HepG2 (cell line): ENCODE measurements around the gene RSL1D1. TPM values are rescaled to one million over a fixed set of nuclear protein-coding genes. Genes with fewer than 3 reads are reported as not detected.

ENCODE experiments used
- ARHGAP35 ChIP-seq: sonication (generic); formaldehyde crosslinking; IDR thresholded peaks from 2 replicates; pipeline ENCODE4 v1.9.0; 2022; ENCODE audit warnings: mild to moderate bottlenecking, inconsistent platforms, moderate library complexity, missing genetic modification reagents, borderline replicate concordance
- CHD2 ChIP-seq: IDR thresholded peaks from 2 replicates; pipeline ENCODE4 v1.6.1; 2011; ENCODE audit warnings: low read depth, low read length, improper control_type of control experiment
- DR1 ChIP-seq: sonication (generic); formaldehyde crosslinking; IDR thresholded peaks from 2 replicates; pipeline ENCODE4 v1.8.0; 2021; ENCODE audit warnings: mild to moderate bottlenecking, missing genetic modification reagents, inconsistent platforms
- HMG20B ChIP-seq: conservative IDR thresholded peaks from 2 replicates; pipeline ENCODE4 v1.6.1; 2016; ENCODE audit warnings: missing genetic modification reagents, missing compliant biosample characterization
- HNF4A ChIP-seq: sonication (generic); formaldehyde crosslinking; IDR thresholded peaks from 2 replicates; pipeline ENCODE4 v1.4.0; 2020; ENCODE audit warnings: missing genetic modification reagents
- JDP2 ChIP-seq: sonication (generic); formaldehyde crosslinking; IDR thresholded peaks from 2 replicates; pipeline ENCODE4 v1.8.1; 2022; ENCODE audit warnings: missing genetic modification reagents, borderline replicate concordance
- KMT2A ChIP-seq: sonication (generic); formaldehyde crosslinking; IDR thresholded peaks from 2 replicates; pipeline ENCODE4 v1.4.0; 2020; ENCODE audit warnings: missing genetic modification reagents
- MTA1 ChIP-seq: sonication (generic); formaldehyde crosslinking; IDR thresholded peaks from 2 replicates; pipeline ENCODE4 v1.4.0; 2020; ENCODE audit warnings: missing genetic modification reagents, mild to moderate bottlenecking, borderline replicate concordance
- SMARCE1 ChIP-seq: fragments of 450-650 bp; IDR thresholded peaks from 2 replicates; pipeline ENCODE4 v1.6.1; 2017; ENCODE audit warnings: borderline replicate concordance
- SNAPC2 ChIP-seq: sonication (generic); formaldehyde crosslinking; IDR thresholded peaks from 2 replicates; pipeline ENCODE4 v1.8.1; 2022; ENCODE audit warnings: mild to moderate bottlenecking, missing genetic modification reagents
- SP5 ChIP-seq: IDR thresholded peaks from 2 replicates; pipeline ENCODE4 v1.6.1; 2016; ENCODE audit warnings: low read depth, borderline replicate concordance
- THAP11 ChIP-seq: IDR thresholded peaks from 2 replicates; pipeline ENCODE4 v1.6.1; 2016; ENCODE audit warnings: missing biosample characterization, missing genetic modification reagents
- ZFP36 ChIP-seq: fragments of 150-350 bp; IDR thresholded peaks from 2 replicates; pipeline ENCODE4 v1.6.1; 2018; ENCODE audit warnings: borderline replicate concordance, low read length, low read depth; ENCODE audit not compliant: partially characterized antibody
- ZMYM4 ChIP-seq: sonication (generic); formaldehyde crosslinking; IDR thresholded peaks from 2 replicates; pipeline ENCODE4 v1.8.1; 2023; ENCODE audit warnings: mild to moderate bottlenecking, missing genetic modification reagents
- ZNF20 ChIP-seq: sonication (generic); formaldehyde crosslinking; IDR thresholded peaks from 2 replicates; pipeline ENCODE4 v1.4.0; 2020; ENCODE audit warnings: mild to moderate bottlenecking, moderate library complexity, missing genetic modification reagents
- ZNF260 ChIP-seq: sonication (generic); formaldehyde crosslinking; IDR thresholded peaks from 2 replicates; pipeline ENCODE4 v1.4.0; 2020; ENCODE audit warnings: missing genetic modification reagents, low read depth, mild to moderate bottlenecking, borderline replicate concordance
- ZNF350 ChIP-seq: sonication (generic); formaldehyde crosslinking; IDR thresholded peaks from 2 replicates; pipeline ENCODE4 v1.4.0; 2020; ENCODE audit warnings: mild to moderate bottlenecking, low read depth, missing genetic modification reagents, borderline replicate concordance
- ZNF432 ChIP-seq: sonication (generic); formaldehyde crosslinking; IDR thresholded peaks from 2 replicates; pipeline ENCODE4 v1.5.0; 2020; ENCODE audit warnings: missing genetic modification reagents, mild to moderate bottlenecking, borderline replicate concordance
- ZNF44 ChIP-seq: sonication (generic); formaldehyde crosslinking; IDR thresholded peaks from 2 replicates; pipeline ENCODE4 v1.5.1; 2020; ENCODE audit warnings: mild to moderate bottlenecking, missing genetic modification reagents
- ZNF556 ChIP-seq: sonication (generic); formaldehyde crosslinking; IDR thresholded peaks from 2 replicates; pipeline ENCODE4 v1.4.0; 2020; ENCODE audit warnings: mild to moderate bottlenecking, missing genetic modification reagents, borderline replicate concordance
- ZNF670 ChIP-seq: sonication (generic); formaldehyde crosslinking; IDR thresholded peaks from 2 replicates; pipeline ENCODE4 v1.8.0; 2022; ENCODE audit warnings: mild to moderate bottlenecking, missing genetic modification reagents, borderline replicate concordance
- ZNF780A ChIP-seq: sonication (generic); formaldehyde crosslinking; IDR thresholded peaks from 2 replicates; pipeline ENCODE4 v1.8.0; 2022; ENCODE audit warnings: mild to moderate bottlenecking, missing genetic modification reagents, moderate library complexity
- ZNF879 ChIP-seq: sonication (generic); formaldehyde crosslinking; IDR thresholded peaks from 2 replicates; pipeline ENCODE4 v1.8.1; 2023; ENCODE audit warnings: missing genetic modification reagents
- polyA plus RNA-seq, 8 experiments: library from polyadenylated mRNA; depleted of rRNA in 3 of 8; stranded (reverse) in 7 of 8; unstranded in 1 of 8; fragments of >200 nt; fragmentation: Illumina TruSeq in 4 of 8; extraction: Trizol in 4 of 8; gene quantifications; 2 replicates each; pipeline versions ENCODE4 v1.2.1 to v1.2.3, GENCODE V29; 2011 to 2016; ENCODE audit warnings: low read depth in 4 of 8, missing spikeins in 1 of 8, mixed read lengths in 1 of 8; ENCODE audit not compliant: insufficient read depth in 1 of 8
- total RNA-seq, 5 experiments: library from RNA; depleted of rRNA; stranded (reverse); fragments of >200 nt; fragmentation: Illumina TruSeq; extraction: Trizol; gene quantifications; 2 replicates each; pipeline ENCODE4 v1.2.3, GENCODE V29; 2016; ENCODE audit warnings: low read depth in 1 of 5
- TF ChIP-seq, protein P1 (sequence below): sonication (generic); formaldehyde crosslinking; IDR thresholded peaks from 2 replicates; pipeline ENCODE4 v1.9.0; 2021; ENCODE audit warnings: missing genetic modification reagents, mild to moderate bottlenecking, borderline replicate concordance
- TF ChIP-seq, protein P2 (sequence below): IDR thresholded peaks from 2 replicates; pipeline ENCODE4 v1.6.1; 2016; ENCODE audit warnings: low read depth

RSL1D1 gene
- total and polyA plus RNA-seq, 2 of the 13 experiments (the other 11 are each of a cell fraction or from before 2014, with no cell fraction given): 187 to 343 TPM

DNA sequence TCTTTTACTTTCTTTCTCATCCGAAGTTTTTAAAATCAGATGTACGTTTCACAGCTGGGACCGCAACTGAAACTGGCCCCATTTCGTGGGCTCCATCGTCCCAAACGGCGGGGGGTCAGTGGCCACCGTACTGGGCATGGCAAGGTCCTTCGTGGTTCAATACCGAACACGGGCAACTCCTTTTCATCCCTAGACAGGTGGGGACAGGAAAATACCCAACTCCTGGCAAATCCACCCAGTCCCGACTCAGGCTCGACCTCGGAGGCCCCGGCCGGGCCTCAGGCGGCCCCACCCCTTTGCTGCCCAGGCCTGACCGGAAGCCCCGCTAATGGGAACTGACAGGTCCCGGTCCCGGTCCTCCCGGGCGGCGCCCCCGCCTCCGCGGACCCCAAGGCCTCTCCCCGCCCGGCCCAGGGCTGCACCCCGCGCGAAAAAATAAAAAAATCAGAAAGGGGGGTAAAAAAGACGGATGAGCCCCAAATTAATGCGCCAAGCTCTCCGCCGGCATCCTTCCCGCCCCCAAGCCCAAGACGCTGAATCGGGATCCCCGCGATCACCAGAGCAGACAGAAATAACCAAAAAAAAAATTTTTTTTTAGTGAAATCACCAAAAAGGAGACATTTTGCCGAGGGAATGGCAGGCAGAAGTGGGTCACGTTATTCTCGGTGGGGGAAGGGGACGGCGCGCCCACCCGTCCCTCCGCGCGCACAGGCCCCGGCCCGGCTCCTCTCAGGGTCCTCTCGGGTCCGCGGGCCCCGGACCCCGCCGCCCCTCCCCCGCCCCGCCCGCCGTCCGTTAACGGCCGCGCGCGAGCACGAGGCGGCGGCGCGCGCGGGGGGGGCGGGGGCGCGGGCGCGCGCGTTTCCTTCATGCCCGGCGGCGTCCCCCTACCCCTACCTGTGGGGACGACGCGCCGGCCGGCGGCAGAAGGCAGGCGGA lies 54.8 kb downstream of the RSL1D1 start (continued):
- TF ChIP-seq ZMYM4 (CRISPR knock-in tag): no peak; the same call in 1 of the 2 replicates
- TF ChIP-seq KMT2A (CRISPR knock-in tag): peak; percentile 86
- no peak for TF ChIP-seq ZNF556
- no peak for TF ChIP-seq HMG20B (CRISPR knock-in tag)
- TF ChIP-seq SMARCE1: no peak
- no peak for TF ChIP-seq CHD2
- no peak; the same call in 1 of the 2 replicates for TF ChIP-seq ARHGAP35
- peak; percentile 40; the same call in 1 of the 2 replicates for TF ChIP-seq THAP11 (CRISPR knock-in tag)
- no peak for TF ChIP-seq ZNF670 (CRISPR knock-in tag)
- TF ChIP-seq, protein P1, sequence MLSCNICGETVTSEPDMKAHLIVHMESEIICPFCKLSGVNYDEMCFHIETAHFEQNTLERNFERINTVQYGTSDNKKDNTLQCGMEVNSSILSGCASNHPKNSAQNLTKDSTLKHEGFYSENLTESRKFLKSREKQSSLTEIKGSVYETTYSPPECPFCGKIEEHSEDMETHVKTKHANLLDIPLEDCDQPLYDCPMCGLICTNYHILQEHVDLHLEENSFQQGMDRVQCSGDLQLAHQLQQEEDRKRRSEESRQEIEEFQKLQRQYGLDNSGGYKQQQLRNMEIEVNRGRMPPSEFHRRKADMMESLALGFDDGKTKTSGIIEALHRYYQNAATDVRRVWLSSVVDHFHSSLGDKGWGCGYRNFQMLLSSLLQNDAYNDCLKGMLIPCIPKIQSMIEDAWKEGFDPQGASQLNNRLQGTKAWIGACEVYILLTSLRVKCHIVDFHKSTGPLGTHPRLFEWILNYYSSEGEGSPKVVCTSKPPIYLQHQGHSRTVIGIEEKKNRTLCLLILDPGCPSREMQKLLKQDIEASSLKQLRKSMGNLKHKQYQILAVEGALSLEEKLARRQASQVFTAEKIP (CRISPR knock-in tag): no peak
- TF ChIP-seq MTA1: no peak
- no peak for TF ChIP-seq ZNF879 (CRISPR knock-in tag)
- TF ChIP-seq, protein P2, sequence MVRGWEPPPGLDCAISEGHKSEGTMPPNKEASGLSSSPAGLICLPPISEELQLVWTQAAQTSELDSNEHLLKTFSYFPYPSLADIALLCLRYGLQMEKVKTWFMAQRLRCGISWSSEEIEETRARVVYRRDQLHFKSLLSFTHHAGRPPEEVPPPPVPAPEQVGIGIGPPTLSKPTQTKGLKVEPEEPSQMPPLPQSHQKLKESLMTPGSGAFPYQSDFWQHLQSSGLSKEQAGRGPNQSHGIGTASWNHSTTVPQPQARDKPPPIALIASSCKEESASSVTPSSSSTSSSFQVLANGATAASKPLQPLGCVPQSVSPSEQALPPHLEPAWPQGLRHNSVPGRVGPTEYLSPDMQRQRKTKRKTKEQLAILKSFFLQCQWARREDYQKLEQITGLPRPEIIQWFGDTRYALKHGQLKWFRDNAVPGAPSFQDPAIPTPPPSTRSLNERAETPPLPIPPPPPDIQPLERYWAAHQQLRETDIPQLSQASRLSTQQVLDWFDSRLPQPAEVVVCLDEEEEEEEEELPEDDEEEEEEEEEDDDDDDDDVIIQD (CRISPR knock-in tag): no peak; the same call in none of the 2 replicates
- no peak for TF ChIP-seq ZNF780A (CRISPR knock-in tag)
- peak; percentile 33; the same call in 1 of the 2 replicates for TF ChIP-seq HNF4A (CRISPR knock-in tag)
- no peak for TF ChIP-seq SNAPC2 (CRISPR knock-in tag)
- 0 out of 2 replicates have a peak, but pooled peaks have one; percentile 31 for TF ChIP-seq DR1 (CRISPR knock-in tag)
- peak; percentile 75; the same call in 1 of the 2 replicates for TF ChIP-seq ZNF44 (CRISPR knock-in tag)
- TF ChIP-seq ZNF350 (CRISPR knock-in tag): peak; percentile 70; the same call in 1 of the 2 replicates
- no peak for TF ChIP-seq ZNF432
- TF ChIP-seq ZNF260 (CRISPR knock-in tag): no peak
- TF ChIP-seq ZNF20: no peak
- peak; percentile 68; the same call in 1 of the 2 replicates for TF ChIP-seq SP5 (CRISPR knock-in tag)
- TF ChIP-seq JDP2 (CRISPR knock-in tag): no peak; the same call in 1 of the 2 replicates
- TF ChIP-seq ZFP36: no peak
